Osteocyte (in vitro differentiated cells): ENCODE results near the gene LRRFIP1. TPM values are rescaled to one million over a fixed set of nuclear protein-coding genes. Genes with fewer than 3 reads are reported as not detected.

Experiments used
- DNase-seq: peaks from one replicate; pipeline ENCODE4 v3.0.0; 2021; ENCODE audit warnings: mixed read lengths; ENCODE audit not compliant: unreplicated experiment; ENCODE audit errors: extremely low spot score
- H3K27ac Mint-ChIP-seq: one replicate; pipeline ENCODE4 v1.8.0; 2021; ENCODE audit warnings: mild to moderate bottlenecking, mixed read lengths; ENCODE audit not compliant: unreplicated experiment
- H3K27me3 Mint-ChIP-seq: one replicate; pipeline ENCODE4 v1.8.0; 2021; ENCODE audit warnings: mixed read lengths; ENCODE audit not compliant: unreplicated experiment
- H3K36me3 Mint-ChIP-seq: one replicate; pipeline ENCODE4 v1.8.0; 2021; ENCODE audit warnings: mixed read lengths; ENCODE audit not compliant: unreplicated experiment
- H3K4me1 Mint-ChIP-seq: one replicate; pipeline ENCODE4 v1.8.0; 2021; ENCODE audit warnings: mixed read lengths; ENCODE audit not compliant: unreplicated experiment
- H3K4me3 Mint-ChIP-seq: one replicate; pipeline ENCODE4 v1.8.0; 2021; ENCODE audit warnings: mild to moderate bottlenecking, moderate library complexity, mixed read lengths; ENCODE audit not compliant: unreplicated experiment
- H3K9me3 Mint-ChIP-seq: one replicate; pipeline ENCODE4 v1.8.0; 2021; ENCODE audit warnings: mixed read lengths; ENCODE audit not compliant: unreplicated experiment
- total RNA-seq: library from RNA; stranded (reverse); gene quantifications from 2 replicates; pipeline ENCODE4 v1.2.1, GENCODE V29; 2021
- TF ChIP-seq, protein P1 (sequence below): fragments of 200-600 bp; sonication (generic); IDR thresholded peaks from 2 replicates; pipeline ENCODE4 v1.5.0; 2021; ENCODE audit warnings: antibody characterized with exemption, mild to moderate bottlenecking, moderate library complexity

The LRRFIP1 gene
- total RNA-seq, 1 donor from 2014 or later = 79.9 TPM

DNA sequence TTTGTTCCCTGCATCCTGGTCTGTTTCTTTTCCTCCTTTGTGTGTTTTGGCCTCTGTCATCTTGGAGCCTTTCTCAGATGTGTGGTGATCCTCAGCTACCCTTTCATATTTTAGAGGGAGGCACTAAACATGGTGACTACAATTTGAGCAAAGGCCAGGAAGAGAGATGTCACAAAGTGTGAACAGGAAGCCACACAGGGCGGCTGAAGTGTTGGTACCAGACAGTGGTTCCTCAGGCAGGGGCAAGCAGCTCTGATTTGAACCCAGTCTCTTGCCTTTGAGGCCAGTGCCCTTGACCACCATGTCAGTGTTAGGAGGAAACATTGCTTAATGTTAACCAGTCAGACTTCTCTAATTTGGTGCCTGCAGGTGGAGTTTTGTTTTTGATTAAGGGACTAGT, 9.2 kb downstream of the LRRFIP1 start:
- H3K36me3 Mint-ChIP-seq = peaks cover 21% of the 10 kb centered on the region
- no peak overlapping the region for H3K4me3 Mint-ChIP-seq

DNA sequence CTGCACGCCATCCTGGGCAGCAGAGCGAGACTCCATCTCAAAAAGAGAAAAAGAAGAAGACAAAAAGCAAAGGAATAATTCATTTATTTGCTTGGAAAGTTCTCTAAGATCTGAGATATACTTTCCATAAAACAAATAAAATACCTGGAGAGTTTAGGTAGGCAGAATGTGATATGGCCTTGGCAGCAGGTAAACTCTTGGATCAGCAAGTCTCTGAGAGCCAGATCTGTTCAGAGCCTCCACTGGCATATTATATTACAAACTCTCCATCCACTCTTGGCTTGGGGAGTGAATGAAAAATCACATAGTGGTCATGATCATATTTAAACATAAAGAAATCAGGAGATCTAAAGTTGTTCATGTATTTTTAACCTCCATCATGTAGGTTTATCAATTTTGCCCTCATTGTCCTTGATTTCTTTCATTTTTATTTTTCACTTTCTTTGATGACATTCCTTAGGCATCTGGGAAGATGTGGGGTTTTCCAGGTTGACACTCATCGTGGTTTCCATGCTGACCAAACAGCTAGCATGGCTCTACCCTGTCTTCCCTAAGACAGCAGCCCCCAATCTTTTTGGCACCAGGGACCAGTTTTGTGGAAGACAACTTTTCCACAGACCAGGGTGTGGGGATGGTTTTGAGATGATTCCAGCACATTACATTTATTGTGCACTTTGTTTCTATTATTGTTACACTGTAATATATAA, 10.2 kb downstream of the LRRFIP1 start:
- TF ChIP-seq, protein P1, sequence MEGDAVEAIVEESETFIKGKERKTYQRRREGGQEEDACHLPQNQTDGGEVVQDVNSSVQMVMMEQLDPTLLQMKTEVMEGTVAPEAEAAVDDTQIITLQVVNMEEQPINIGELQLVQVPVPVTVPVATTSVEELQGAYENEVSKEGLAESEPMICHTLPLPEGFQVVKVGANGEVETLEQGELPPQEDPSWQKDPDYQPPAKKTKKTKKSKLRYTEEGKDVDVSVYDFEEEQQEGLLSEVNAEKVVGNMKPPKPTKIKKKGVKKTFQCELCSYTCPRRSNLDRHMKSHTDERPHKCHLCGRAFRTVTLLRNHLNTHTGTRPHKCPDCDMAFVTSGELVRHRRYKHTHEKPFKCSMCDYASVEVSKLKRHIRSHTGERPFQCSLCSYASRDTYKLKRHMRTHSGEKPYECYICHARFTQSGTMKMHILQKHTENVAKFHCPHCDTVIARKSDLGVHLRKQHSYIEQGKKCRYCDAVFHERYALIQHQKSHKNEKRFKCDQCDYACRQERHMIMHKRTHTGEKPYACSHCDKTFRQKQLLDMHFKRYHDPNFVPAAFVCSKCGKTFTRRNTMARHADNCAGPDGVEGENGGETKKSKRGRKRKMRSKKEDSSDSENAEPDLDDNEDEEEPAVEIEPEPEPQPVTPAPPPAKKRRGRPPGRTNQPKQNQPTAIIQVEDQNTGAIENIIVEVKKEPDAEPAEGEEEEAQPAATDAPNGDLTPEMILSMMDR = no peak
- Mint-ChIP-seq H3K4me1 (peaks cover 16% of the 10 kb centered on the region), H3K27ac (no peak overlapping the region), H3K4me3 (no peak overlapping the region), H3K27me3 (no peaks in the 10 kb centered on the region), H3K9me3 (peaks cover 13% of the 10 kb centered on the region), H3K36me3 (peaks cover 24% of the 10 kb centered on the region)
- no peak for DNase-seq

More for the DNA sequence above, 9.2 kb downstream of the LRRFIP1 start:
- Mint-ChIP-seq H3K4me1 (peaks cover 16% of the 10 kb centered on the region), H3K27ac (no peak overlapping the region), H3K27me3 (no peaks in the 10 kb centered on the region), H3K9me3 (peaks cover 13% of the 10 kb centered on the region)
- TF ChIP-seq, protein P1 = no peak
- no peak for DNase-seq

DNA sequence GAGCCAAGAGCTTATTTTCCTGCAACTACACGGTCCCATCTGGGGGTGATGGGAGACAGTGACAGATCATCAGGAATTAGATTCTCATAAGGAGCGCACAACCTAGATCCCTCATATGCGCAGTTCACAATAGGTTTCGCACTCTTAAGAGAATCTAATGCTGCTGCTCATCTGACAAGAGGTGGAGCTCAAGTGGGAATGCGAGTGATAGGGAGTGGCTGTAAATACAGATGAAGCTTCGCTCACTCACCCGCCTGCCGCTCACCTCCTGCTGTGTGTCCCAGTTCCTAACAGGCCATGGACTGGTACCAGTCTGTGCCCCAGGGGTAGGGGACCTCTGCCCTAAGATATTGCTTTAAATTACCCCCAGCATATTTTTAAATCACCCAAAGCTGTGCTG, 10.8 kb downstream of the LRRFIP1 start:
- peaks cover 13% of the 10 kb centered on the region for H3K9me3 Mint-ChIP-seq

DNA sequence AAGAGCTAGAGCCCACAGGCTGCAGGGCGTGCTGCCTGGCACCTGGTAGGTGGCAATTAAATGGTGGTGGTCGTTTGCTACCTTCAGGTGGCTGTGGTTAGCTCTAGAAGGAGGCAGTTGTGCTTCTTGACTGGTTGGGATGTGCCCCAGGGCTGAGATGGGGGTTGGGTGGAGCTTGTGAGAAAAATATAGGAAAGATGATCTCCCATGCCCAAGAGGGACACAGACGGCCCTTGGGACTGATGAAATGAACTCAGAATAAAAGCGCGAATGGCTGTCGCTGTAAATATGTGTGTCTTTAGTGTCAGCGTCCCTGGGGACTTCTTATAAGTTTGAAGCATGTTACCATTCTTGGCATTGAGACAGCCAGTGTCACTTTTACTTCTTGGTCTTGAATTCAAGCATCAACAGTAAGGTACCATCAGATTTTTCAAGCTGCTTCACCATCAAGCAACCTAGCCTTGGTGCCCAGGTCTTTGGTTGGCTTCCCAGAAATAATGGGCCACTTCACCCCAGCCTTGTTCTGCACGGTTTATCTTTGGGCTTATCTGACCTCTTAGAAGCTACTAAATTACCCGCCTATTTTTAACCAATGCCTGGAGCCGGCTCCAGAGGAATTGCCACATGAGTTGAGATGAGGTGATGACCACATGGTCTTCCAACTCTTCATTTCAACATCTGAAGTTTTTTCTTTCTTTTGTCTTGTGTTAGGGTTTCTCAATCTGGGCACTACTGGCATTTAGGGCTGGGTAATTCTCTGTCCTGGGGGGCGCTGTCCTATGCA, 11.9 kb downstream of the LRRFIP1 start:
- Mint-ChIP-seq H3K27me3 (no peaks in the 10 kb centered on the region), H3K36me3 (peaks cover 16% of the 10 kb centered on the region), H3K4me1 (peaks cover 16% of the 10 kb centered on the region), H3K4me3 (no peak overlapping the region), H3K27ac (no peak overlapping the region), H3K9me3 (peaks cover 7% of the 10 kb centered on the region)
- no peak for DNase-seq
- TF ChIP-seq, protein P1 = no peak

More for the DNA sequence above, 10.8 kb downstream of the LRRFIP1 start:
- Mint-ChIP-seq H3K27me3 (no peaks in the 10 kb centered on the region), H3K27ac (no peak overlapping the region), H3K4me1 (peaks cover 16% of the 10 kb centered on the region), H3K4me3 (no peak overlapping the region), H3K36me3 (peaks cover 21% of the 10 kb centered on the region)
- TF ChIP-seq, protein P1 = no peak
- no peak for DNase-seq

DNA sequence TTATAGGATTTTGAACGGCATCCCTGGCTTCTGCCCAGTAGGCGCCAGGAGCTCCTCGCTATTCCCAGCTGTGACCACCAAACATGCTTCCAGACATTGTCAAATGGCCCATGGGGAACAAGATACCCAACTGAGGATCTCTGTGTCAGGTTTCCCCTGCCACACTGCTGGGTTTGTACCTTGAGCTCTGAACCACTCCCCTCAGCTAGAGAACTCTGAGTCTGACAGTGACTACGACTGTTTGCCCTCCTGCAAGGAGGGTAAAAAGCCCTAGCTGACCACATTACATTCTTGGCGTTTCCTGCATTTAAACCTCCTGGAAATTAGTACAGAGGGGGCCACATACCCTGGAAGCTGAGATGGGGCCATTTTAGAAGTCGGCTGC, 12.4 kb downstream of the LRRFIP1 start:
- H3K36me3 Mint-ChIP-seq = peaks cover 16% of the 10 kb centered on the region
- H3K4me1 Mint-ChIP-seq = peaks cover 16% of the 10 kb centered on the region
- DNase-seq = no peak
- TF ChIP-seq, protein P1 = no peak
- H3K9me3 Mint-ChIP-seq = peaks cover 3% of the 10 kb centered on the region
- no peaks in the 10 kb centered on the region for H3K27me3 Mint-ChIP-seq
- H3K27ac Mint-ChIP-seq = no peak overlapping the region
- no peak overlapping the region for H3K4me3 Mint-ChIP-seq
